K562 (cell line): ENCODE results near the gene RGS14. TPM values are rescaled to one million over a fixed set of nuclear protein-coding genes. Genes with fewer than 3 reads are reported as not detected.

Experiments
- ATAC-seq: fragments of 200-7000 bp; cut with Tn5 transposase; 3 replicates; pipeline ENCODE4 v1.9.1; 2020; ENCODE audit warnings: moderate library complexity
- BruUV-seq: library from RNA; stranded (reverse); fragments of 400-500 nt; replicated peaks from 2 replicates; lab custom pipeline; 2021; lab: Mats Ljungman, UMichigan
- CTCF ChIA-PET: fragments of 300-600 bp; formaldehyde crosslinking; extraction: SDS; loops from one replicate; lab custom pipeline; 2021; ENCODE audit warnings: low intra/inter-chr PET ratio; lab: Yijun Ruan, JAX
- POLR2A ChIA-PET: fragments of 300-600, 350-650 bp; sonication (Branson Sonifier 250); formaldehyde crosslinking; extraction: SDS; loops from one replicate; lab custom pipeline; 2021; ENCODE audit warnings: antibody characterized with exemption, inconsistent platforms; lab: Yijun Ruan, JAX
- DNase-seq, 4 experiments: peaks; one replicate each; pipeline versions ENCODE4 v3.0.0 to v3.0.0-alpha.2; 2011 to 2018; ENCODE audit warnings: low spot score in 3 of 4, mixed read lengths in 3 of 4; ENCODE audit errors: extremely low read depth in 1 of 4
- FAIRE-seq: peaks from 2 replicates; lab custom pipeline; 2011; peaks lifted over from hg19 to GRCh38; lab: Jason Lieb, UNC
- H2AFZ ChIP-seq: 2 replicates; pipeline ENCODE4 v1.6.0; 2011; ENCODE audit warnings: low read depth, low read length, control low read depth, inconsistent platforms
- H3K27ac ChIP-seq: fragments of 200-600 bp; 3 replicates; pipeline ENCODE4 v1.8.0; 2011; ENCODE audit warnings: low read depth, mild to moderate bottlenecking, control low read depth, inconsistent platforms, low read length, moderate library complexity, mixed read lengths; ENCODE audit errors: extremely low read depth
- H3K27me3 ChIP-seq, 2 experiments: fragments of 300-600 bp in 1 of 2; 2 replicates in 1 of 2; 3 replicates in 1 of 2; pipeline versions ENCODE4 v1.6.0 to v1.8.0; 2011; ENCODE audit warnings: inconsistent platforms in 2 of 2, low read length in 2 of 2, mild to moderate bottlenecking in 1 of 2, mixed read lengths in 1 of 2, moderate library complexity in 1 of 2; ENCODE audit not compliant: control insufficient read depth in 2 of 2, insufficient read depth in 2 of 2
- H3K36me3 ChIP-seq: fragments of 300-600 bp; 3 replicates; pipeline ENCODE4 v1.8.0; 2011; ENCODE audit warnings: mild to moderate bottlenecking, low read length, inconsistent platforms; ENCODE audit not compliant: control insufficient read depth, insufficient read depth
- H3K4me1 ChIP-seq, 2 experiments: fragments of 200-600 bp in 1 of 2; replicated peaks in 1 of 2; 2 replicates in 1 of 2; 3 replicates in 1 of 2; pipeline versions ENCODE4 v1.5.1 to v1.8.0; 2011; ENCODE audit warnings: inconsistent platforms in 2 of 2, low read length in 2 of 2, mild to moderate bottlenecking in 1 of 2, mixed read lengths in 1 of 2, moderate library complexity in 1 of 2; ENCODE audit not compliant: control insufficient read depth in 2 of 2, insufficient read depth in 2 of 2
- H3K4me2 ChIP-seq: 2 replicates; pipeline ENCODE4 v1.6.1; 2011; ENCODE audit warnings: low read length, control low read depth, inconsistent platforms, mixed read lengths; ENCODE audit not compliant: insufficient read depth
- H3K4me3 ChIP-seq: fragments of 200-600 bp; sonication (generic), shearing (Covaris generic); 2 replicates; pipeline ENCODE4 v1.5.1; 2016; ENCODE audit warnings: control low read depth, inconsistent platforms
- H3K79me2 ChIP-seq: fragments of 200-600 bp; 3 replicates; pipeline ENCODE4 v1.8.0; 2011; ENCODE audit warnings: low read length, inconsistent platforms; ENCODE audit not compliant: control insufficient read depth, insufficient read depth
- H3K9ac ChIP-seq, 2 experiments: 2 replicates each; pipeline versions ENCODE4 v1.6.0 to v1.6.1; 2011; ENCODE audit warnings: low read depth in 2 of 2, low read length in 2 of 2, control low read depth in 1 of 2, inconsistent platforms in 1 of 2, mild to moderate bottlenecking in 1 of 2, mixed read lengths in 1 of 2; ENCODE audit not compliant: insufficient read depth in 1 of 2
- H3K9me1 ChIP-seq: one replicate; pipeline ENCODE4 v1.6.0; 2011; ENCODE audit warnings: inconsistent platforms, mild to moderate bottlenecking, low read length, moderate library complexity; ENCODE audit not compliant: control insufficient read depth, insufficient read depth
- H3K9me3 ChIP-seq: replicated peaks from 2 replicates; pipeline ENCODE4 v1.5.1; 2011; ENCODE audit warnings: low read depth, low read length, inconsistent platforms; ENCODE audit not compliant: control insufficient read depth, insufficient read depth
- H4K20me1 ChIP-seq: replicated peaks from 2 replicates; pipeline ENCODE4 v1.6.1; 2011; ENCODE audit warnings: low read length, inconsistent platforms, mixed read lengths; ENCODE audit not compliant: control insufficient read depth, insufficient read depth
- ARNT ChIP-seq, 2 experiments: fragments of 450-650 bp; IDR thresholded peaks; 2 replicates each; pipeline ENCODE4 v1.6.1; 2016; ENCODE audit warnings: mild to moderate bottlenecking in 1 of 2
- BRD9 ChIP-seq: fragments of 450-650 bp; IDR thresholded peaks from 2 replicates; pipeline ENCODE4 v1.6.1; 2018; ENCODE audit warnings: low read depth; ENCODE audit not compliant: partially characterized antibody
- C11orf30 ChIP-seq: fragments of 450-650 bp; IDR thresholded peaks from 2 replicates; pipeline ENCODE4 v1.6.1; 2016; ENCODE audit warnings: low read depth, mild to moderate bottlenecking
- CBX1 ChIP-seq: sonication (generic); IDR thresholded peaks from 2 replicates; pipeline ENCODE4 v1.6.1; 2016; ENCODE audit warnings: antibody characterized with exemption, low read depth, mild to moderate bottlenecking
- CHD4 ChIP-seq: fragments of 200-600 bp; sonication (generic); IDR thresholded peaks from 3 replicates; pipeline ENCODE4 v1.6.1; 2012; ENCODE audit warnings: low read depth, mild to moderate bottlenecking, mixed read lengths, low read length, inconsistent platforms; ENCODE audit not compliant: insufficient read depth, insufficient replicate concordance, poor library complexity, severe bottlenecking
- DACH1 ChIP-seq: fragments of 450-650 bp; IDR thresholded peaks from 2 replicates; pipeline ENCODE4 v1.6.1; 2018; ENCODE audit not compliant: partially characterized antibody
- DPF2 ChIP-seq: fragments of 450-650 bp; IDR thresholded peaks from 2 replicates; pipeline ENCODE4 v1.6.1; 2016
- FOSL1 ChIP-seq: fragments of 200-800 bp; sonication (Bioruptor generic); conservative IDR thresholded peaks from 2 replicates; pipeline ENCODE4 v1.6.1; 2016; ENCODE audit warnings: missing genetic modification characterization, missing compliant biosample characterization
- FOXA3 ChIP-seq, 2 experiments: fragments of 450-650 bp in 1 of 2; sonication (generic) in 1 of 2; formaldehyde crosslinking; IDR thresholded peaks in 1 of 2; conservative IDR thresholded peaks in 1 of 2; 2 replicates each; pipeline versions ENCODE4 v1.4.0 to v1.8.0; 2020 to 2022; ENCODE audit warnings: mild to moderate bottlenecking in 2 of 2, missing genetic modification reagents in 1 of 2
- FOXM1 ChIP-seq, 2 experiments: fragments of 450-650 bp in 1 of 2; sonication (generic) in 1 of 2; formaldehyde crosslinking in 1 of 2; IDR thresholded peaks; 2 replicates each; pipeline versions ENCODE4 v1.6.1 to v1.9.0; 2017 to 2022; ENCODE audit warnings: low read depth in 2 of 2, mild to moderate bottlenecking in 2 of 2, missing genetic modification reagents in 1 of 2, moderate library complexity in 1 of 2
- FOXP1 ChIP-seq: sonication (generic); formaldehyde crosslinking; IDR thresholded peaks from 2 replicates; pipeline ENCODE4 v1.8.0; 2022; ENCODE audit warnings: mild to moderate bottlenecking, missing genetic modification reagents
- GATA2 ChIP-seq: sonication (generic); formaldehyde crosslinking; IDR thresholded peaks from 2 replicates; pipeline ENCODE4 v1.4.0; 2020; ENCODE audit warnings: mild to moderate bottlenecking, missing genetic modification reagents
- HDAC2 ChIP-seq: fragments of 450-650 bp; IDR thresholded peaks from 2 replicates; pipeline ENCODE4 v1.6.1; 2016; ENCODE audit warnings: mild to moderate bottlenecking
- HDGF ChIP-seq: fragments of 450-650 bp; IDR thresholded peaks from 2 replicates; pipeline ENCODE4 v1.6.1; 2016
- KDM1A ChIP-seq, 2 experiments: fragments of 450-650 bp; IDR thresholded peaks; 2 replicates each; pipeline ENCODE4 v1.6.1; 2016; ENCODE audit warnings: mild to moderate bottlenecking in 2 of 2
- NCOA2 ChIP-seq, 2 experiments: fragments of 450-650 bp; IDR thresholded peaks; 2 replicates each; pipeline ENCODE4 v1.6.1; 2018; ENCODE audit warnings: mild to moderate bottlenecking in 2 of 2, moderate library complexity in 1 of 2; ENCODE audit not compliant: partially characterized antibody in 2 of 2
- PHF20 ChIP-seq: fragments of 450-650 bp; IDR thresholded peaks from 2 replicates; pipeline ENCODE4 v1.6.1; 2018; ENCODE audit not compliant: partially characterized antibody
- RBFOX2 ChIP-seq: fragments of 200-400 bp; formaldehyde crosslinking; IDR thresholded peaks from 2 replicates; pipeline ENCODE4 v1.6.1; 2017; ENCODE audit warnings: low read depth, mild to moderate bottlenecking, low read length, moderate library complexity
- RBM25 ChIP-seq: fragments of 200-400 bp; formaldehyde crosslinking; IDR thresholded peaks from 2 replicates; pipeline ENCODE4 v1.6.1; 2018; ENCODE audit warnings: low read length, low read depth, moderate library complexity; ENCODE audit not compliant: severe bottlenecking
- RCOR1 ChIP-seq, 2 experiments: IDR thresholded peaks; 2 replicates each; pipeline ENCODE4 v1.6.1; 2012; ENCODE audit warnings: low read depth in 2 of 2, low read length in 2 of 2, borderline replicate concordance in 1 of 2, improper control_type of control experiment in 1 of 2
- TRIM24 ChIP-seq, 2 experiments: fragments of 450-650 bp; IDR thresholded peaks; 2 replicates each; pipeline ENCODE4 v1.6.1; 2016
- XRCC5 ChIP-seq: fragments of 200-400 bp; formaldehyde crosslinking; IDR thresholded peaks from 2 replicates; pipeline ENCODE4 v1.6.1; 2017; ENCODE audit warnings: low read depth, mild to moderate bottlenecking, low read length
- ZBTB8A ChIP-seq: fragments of 450-650 bp; IDR thresholded peaks from 2 replicates; pipeline ENCODE4 v1.6.1; 2018; ENCODE audit warnings: mild to moderate bottlenecking, moderate library complexity; ENCODE audit not compliant: partially characterized antibody
- ZNF133 ChIP-seq: fragments of 250-450 bp; sonication (Bioruptor Pico); IDR thresholded peaks from 2 replicates; pipeline ENCODE4 v1.4.0; 2020; ENCODE audit warnings: mild to moderate bottlenecking
- WGBS: fragments of 100-300 bp; shearing (Covaris generic); methylation state at CpG from one replicate; pipeline ENCODE4 v1.1.6; 2016; ENCODE audit warnings: low coverage, mixed read lengths; ENCODE audit not compliant: insufficient coverage; ENCODE audit errors: missing lambda C conversion rate; 5-methylcytosine and 5-hydroxymethylcytosine counted together
- in situ Hi-C: fragments of 300-500 bp; cut with MboI; formaldehyde crosslinking; loops from 4 replicates; pipeline ENCODE4 v1.15.0; 2018; ENCODE audit warnings: inconsistent platforms, mixed read lengths
- intact Hi-C: fragments of 100-400 bp; cut with micrococcal nuclease; formaldehyde crosslinking; loops from 2 replicates; pipeline ENCODE4 v1.14.2; 2022
- polyA plus RNA-seq, 8 experiments: library from polyadenylated mRNA; depleted of rRNA in 4 of 8; stranded (reverse) in 5 of 8; unstranded in 3 of 8; fragments of >200 nt; fragmentation: Nextera tagmentation in 2 of 8; fragmentation: Illumina TruSeq in 1 of 8; extraction: Ambion mirVana in 2 of 8; extraction: Trizol in 1 of 8; gene quantifications; 2 replicates each; pipeline versions ENCODE4 v1.2.1 to v1.2.3, GENCODE V29; 2011 to 2014; ENCODE audit warnings: inconsistent platforms in 1 of 8, missing spikeins in 1 of 8
- total RNA-seq, 7 experiments: library from RNA; depleted of rRNA in 6 of 7; stranded (reverse); fragments of >200 nt in 6 of 7; fragmentation: Illumina TruSeq in 2 of 7; extraction: Trizol in 2 of 7; gene quantifications; 2 replicates each; pipeline versions ENCODE4 v1.2.1 to v1.2.3, GENCODE V29; 2011 to 2021; ENCODE audit warnings: low replicate concordance in 1 of 7
- TF ChIP-seq, protein P1 (sequence below): fragments of 250-450 bp; sonication (Bioruptor Pico); IDR thresholded peaks from 2 replicates; pipeline ENCODE4 v1.5.0; 2021

Gene RGS14
- total and polyA plus RNA-seq, 9 of the 15 experiments (the other 6 are each of a cell fraction or from before 2014, with no cell fraction given), result 0.28 to 75.9 (median 34.5) TPM

DNA sequence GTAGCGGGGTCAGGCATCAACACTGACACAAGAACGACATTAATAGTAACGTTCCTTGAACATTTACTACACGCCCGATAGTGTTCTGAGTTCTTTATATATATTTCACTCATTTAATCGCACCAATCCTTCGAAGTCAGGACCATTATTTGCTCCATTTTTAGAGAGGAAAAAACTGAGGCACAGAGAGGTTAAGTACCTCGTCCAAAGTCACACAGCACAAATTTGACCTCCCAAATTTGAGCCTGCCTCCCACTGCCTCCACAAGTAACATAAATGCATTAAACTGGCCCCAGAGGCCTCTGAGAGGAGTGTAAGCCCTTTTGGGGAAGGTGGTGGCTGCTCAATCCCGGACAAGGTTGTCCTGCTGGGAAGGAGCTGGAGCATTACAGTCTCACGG is 5.8 kb downstream of the RGS14 start:
- Histone ChIP-seq H3K9me3 (no peaks in the 10 kb centered on the region), H3K4me3 (peak overlapping the region; percentile 45), H3K4me2 (peak overlapping the region; percentile 80), H3K27me3 (no peaks in the 10 kb centered on the region), H3K36me3 (peaks cover 5% of the 10 kb centered on the region; the same call in 2 of the 3 replicates), H4K20me1 (no peaks in the 10 kb centered on the region), H3K4me1 (peaks cover 51 to 77% of the 10 kb centered on the region in 2 experiments), H3K9ac (peak overlapping the region in 1 of 2 experiments; percentile 93; a peak in 1 of 4 replicates), H3K9me1 (no peaks in the 10 kb centered on the region), H3K79me2 (peaks cover 14% of the 10 kb centered on the region), H3K27ac (peak overlapping the region; percentile 67; the same call in 2 of the 3 replicates), H2AFZ (peak overlapping the region; percentile 94)
- WGBS, result 14% methylated on average over 10 of the region's 10 CpGs
- DNase-seq (no peak), ATAC-seq (no peak), FAIRE-seq (peak; percentile 69)
- intact Hi-C loops, result loop anchor here (10.0 kb wide), 1 partner anchor 249 kb away; no protein-coding TSS in a partner anchor
- CTCF ChIA-PET, result no interaction called here
- BruUV-seq, result no TSS peak
- in situ Hi-C loops, result no loop called here
- POLR2A ChIA-PET, result interaction anchor here (0.7 to 3.0 kb wide), 3 partner anchors 9 to 130 kb away, joined by 3 to 13 read pairs (median 4); partner anchors contain the start of gene LMAN2
- TF ChIP-seq XRCC5, result 0 out of 2 replicates have a peak, but pooled peaks have one; percentile 38
- TF ChIP-seq RBM25, result peak; percentile 99
- TF ChIP-seq, protein P1, sequence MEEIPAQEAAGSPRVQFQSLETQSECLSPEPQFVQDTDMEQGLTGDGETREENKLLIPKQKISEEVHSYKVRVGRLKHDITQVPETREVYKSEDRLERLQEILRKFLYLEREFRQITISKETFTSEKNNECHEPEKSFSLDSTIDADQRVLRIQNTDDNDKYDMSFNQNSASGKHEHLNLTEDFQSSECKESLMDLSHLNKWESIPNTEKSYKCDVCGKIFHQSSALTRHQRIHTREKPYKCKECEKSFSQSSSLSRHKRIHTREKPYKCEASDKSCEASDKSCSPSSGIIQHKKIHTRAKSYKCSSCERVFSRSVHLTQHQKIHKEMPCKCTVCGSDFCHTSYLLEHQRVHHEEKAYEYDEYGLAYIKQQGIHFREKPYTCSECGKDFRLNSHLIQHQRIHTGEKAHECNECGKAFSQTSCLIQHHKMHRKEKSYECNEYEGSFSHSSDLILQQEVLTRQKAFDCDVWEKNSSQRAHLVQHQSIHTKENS (CRISPR knock-in tag), result no peak
- peak; percentile 4; the same call in 1 of the 2 replicates for TF ChIP-seq FOSL1 (tag)
- peak; percentile 95 to 97 for TF ChIP-seq KDM1A (IDR thresholded peaks at IDR 0.05)
- peak; percentile 13 to 92; a peak in 3 of 4 replicates for TF ChIP-seq RCOR1 (IDR thresholded peaks at IDR 0.05; ENCODE audit: borderline replicate concordance in 1 of 2, low read depth in 2 of 2, low read length in 2 of 2)
- no peak for TF ChIP-seq RBFOX2
- no peak for TF ChIP-seq ZBTB8A
- peak; percentile 91 for TF ChIP-seq CHD4
- no peak for TF ChIP-seq NCOA2 (IDR thresholded peaks at IDR 0.05; ENCODE audit: partially characterized antibody in 2 of 2)
- peak; percentile 87 for TF ChIP-seq BRD9
- peak; percentile 98 for TF ChIP-seq HDAC2
- TF ChIP-seq C11orf30, result no peak
- TF ChIP-seq TRIM24 (IDR thresholded peaks at IDR 0.05), result peak in 1 of 2 experiments; percentile 30; a peak in 1 of 4 replicates
- 0 out of 2 replicates have a peak, but pooled peaks have one; percentile 10 for TF ChIP-seq GATA2 (CRISPR knock-in tag)
- TF ChIP-seq DACH1, result peak; percentile 35
- 0 out of 2 replicates have a peak, but pooled peaks have one; percentile 4 for TF ChIP-seq DPF2
- no peak for TF ChIP-seq ZNF133
- peak; percentile 86 for TF ChIP-seq HDGF
- peak; percentile 33; the same call in 1 of the 2 replicates for TF ChIP-seq FOXM1 (IDR thresholded peaks at IDR 0.05; ENCODE audit: low read depth)
- TF ChIP-seq FOXM1 (CRISPR knock-in tag; IDR thresholded peaks at IDR 0.05; ENCODE audit: low read depth), result no peak
- TF ChIP-seq CBX1, result peak; percentile 75
- no peak for TF ChIP-seq FOXA3 (CRISPR knock-in tag; conservative IDR thresholded peaks at IDR 0.05 in 1 of 2, IDR thresholded peaks at IDR 0.05 in 1 of 2)
- peak; percentile 26 for TF ChIP-seq PHF20
- no peak for TF ChIP-seq FOXP1 (CRISPR knock-in tag)
- TF ChIP-seq ARNT (IDR thresholded peaks at IDR 0.05), result peak; percentile 41 to 86; a peak in 1 of 4 replicates
